Transverse colon (tissue), 4 donors: ENCODE data around the gene SLC7A8. TPM values are rescaled to one million over a fixed set of nuclear protein-coding genes. Genes with fewer than 3 reads are reported as not detected.

ENCODE experiments used
- DNase-seq: peaks from one replicate; pipeline ENCODE4 v3.0.0-alpha.2; 2019
- H3K27ac ChIP-seq, 4 donors: fragments of 200-600 bp; sonication (generic); 2 replicates each; pipeline ENCODE4 v1.5.1; 2016 to 2018; ENCODE audit warnings: inconsistent platforms in 4 of 4
- H3K27me3 ChIP-seq: fragments of 200-600 bp; sonication (generic); 2 replicates; pipeline ENCODE4 v1.5.1; 2017; ENCODE audit warnings: inconsistent platforms
- H3K36me3 ChIP-seq, 4 donors: fragments of 200-600 bp; sonication (generic); 2 replicates each; pipeline ENCODE4 v1.5.1; 2017 to 2019; ENCODE audit warnings: inconsistent platforms in 4 of 4
- H3K4me1 ChIP-seq, 4 donors: fragments of 200-600 bp; sonication (generic); 2 replicates each; pipeline ENCODE4 v1.5.1; 2017 to 2020; ENCODE audit warnings: inconsistent platforms in 4 of 4
- H3K4me3 ChIP-seq, 4 donors: fragments of 200-600 bp; sonication (generic); 1 replicate in 1 of 4; 2 replicates in 3 of 4; pipeline versions ENCODE4 v1.5.1 to v1.6.1; 2017 to 2019; ENCODE audit warnings: inconsistent platforms in 4 of 4
- H3K9me3 ChIP-seq, 2 donors: fragments of 200-600 bp; sonication (generic); 2 replicates each; pipeline ENCODE4 v1.5.1; 2017 to 2019; ENCODE audit warnings: inconsistent platforms in 2 of 2
- CTCF ChIP-seq, 5 experiments: fragments of 200-600 bp in 3 of 5; fragments of 450-650 bp in 2 of 5; sonication (generic) in 3 of 5; IDR thresholded peaks; 1 replicate in 2 of 5; 2 replicates in 3 of 5; pipeline ENCODE4 v1.5.1; 2016 to 2017; ENCODE audit warnings: antibody characterized with exemption in 5 of 5, inconsistent platforms in 3 of 5, mild to moderate bottlenecking in 2 of 5, moderate library complexity in 1 of 5
- EP300 ChIP-seq: sonication (generic); formaldehyde crosslinking; IDR thresholded peaks from one replicate; pipeline ENCODE4 v1.6.1; 2017; ENCODE audit warnings: antibody characterized with exemption, low read depth
- POLR2A ChIP-seq: fragments of 450-650 bp; IDR thresholded peaks from one replicate; pipeline ENCODE4 v1.6.1; 2016; ENCODE audit warnings: antibody characterized with exemption, mild to moderate bottlenecking, moderate library complexity
- POLR2AphosphoS5 ChIP-seq, 3 donors: sonication (generic); formaldehyde crosslinking; IDR thresholded peaks; one replicate each; pipeline ENCODE4 v1.6.1; 2016; ENCODE audit warnings: antibody characterized with exemption in 3 of 3
- WGBS, 2 donors: methylation state at CpG; one replicate each; pipeline ENCODE4 v1.1.5; 2018; ENCODE audit warnings: low coverage in 1 of 2; 5-methylcytosine and 5-hydroxymethylcytosine counted together
- in situ Hi-C, 4 donors: fragments of 200-750 bp; cut with MboI; loops; one replicate each; pipeline versions ENCODE4 v1.15.0 to v1.15.1; 2017; ENCODE audit warnings: low sequenced_read_pairs in 3 of 4, low pct_ligation_motif_present in 1 of 4, low pct_unique_long_range_greater_than_20kb in 1 of 4
- intact Hi-C: fragments of 100-400 bp; cut with DNase I; formaldehyde crosslinking; loops from one replicate; pipeline ENCODE4 v1.15.1; 2023; ENCODE audit warnings: low total_unique reads
- total RNA-seq, 4 donors: library from RNA; depleted of rRNA; stranded (reverse); fragments of >200 nt; gene quantifications; one replicate each; pipeline ENCODE4 v1.1.0, GENCODE V29; 2016

The SLC7A8 gene
- total RNA-seq, 4 donors from 2014 or later: 5.2 to 29.1 (median 14.2) TPM

DNA sequence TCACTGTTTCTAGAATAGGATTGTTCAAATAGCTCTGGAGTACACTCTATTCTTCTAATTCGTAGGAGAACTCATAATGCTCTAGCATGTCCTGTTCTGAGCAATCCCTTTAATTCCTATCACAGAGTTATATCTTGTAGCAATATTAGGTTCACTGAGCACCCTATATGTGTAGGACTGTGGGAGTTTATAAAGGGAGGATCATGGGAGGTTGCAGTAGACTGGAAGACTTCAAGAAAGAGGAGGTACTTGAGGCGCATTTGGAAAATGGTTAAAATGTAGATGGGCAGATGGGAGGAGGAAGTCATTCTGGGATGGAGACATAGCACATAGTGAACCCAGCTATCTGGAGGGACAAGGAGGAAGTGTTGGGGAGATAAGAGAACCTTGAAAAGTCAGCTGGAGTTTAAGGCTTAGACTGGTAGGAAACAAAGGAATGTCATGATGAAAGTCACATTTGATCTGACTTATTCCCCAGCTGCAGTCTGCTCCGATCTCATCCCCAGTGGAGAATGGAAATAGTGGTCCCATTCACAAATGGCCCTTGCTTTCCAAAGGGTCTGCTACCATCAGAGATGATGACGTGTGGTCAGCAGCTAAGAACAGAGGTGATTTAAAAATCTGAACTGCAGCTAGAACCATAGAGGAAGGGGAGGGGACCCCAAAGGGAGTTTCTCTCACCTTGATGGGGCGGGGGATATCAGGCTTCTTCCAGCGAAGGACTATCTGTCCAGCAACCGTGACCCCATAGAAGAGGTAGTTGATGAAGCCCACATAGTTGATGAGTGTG is 54.3 kb downstream of the SLC7A8 start:
- no peak overlapping the region for H3K4me3 ChIP-seq
- in situ Hi-C loops (no loop called here), intact Hi-C loops (no loop called here)
- H3K36me3 ChIP-seq: no peaks in the 10 kb centered on the region
- H3K27me3 ChIP-seq: no peaks in the 10 kb centered on the region
- no peak overlapping the region for H3K27ac ChIP-seq
- no peaks in the 10 kb centered on the region for H3K4me1 ChIP-seq
- no peaks in the 10 kb centered on the region for H3K9me3 ChIP-seq
- 90 to 94% methylated on average over 3 to 7 of the region's 7 CpGs for WGBS, 2 donors
- DNase-seq: no peak
- TF ChIP-seq POLR2A: no peak
- no peak for TF ChIP-seq EP300
- no peak for TF ChIP-seq CTCF (IDR thresholded peaks at IDR 0.05)
- TF ChIP-seq POLR2AphosphoS5 (IDR thresholded peaks at IDR 0.05): no peak

- Histone ChIP-seq H3K36me3 (no peaks in the 10 kb centered on the region), H3K9me3 (no peaks in the 10 kb centered on the region), H3K4me3 (no peak overlapping the region), H3K4me1 (peaks cover 0 to 5% (median 0%) of the 10 kb centered on the region in 4 donors), H3K27me3 (no peaks in the 10 kb centered on the region), H3K27ac (no peak overlapping the region)
- in situ Hi-C loops: no loop called here
- intact Hi-C loops: no loop called here
- no peak for TF ChIP-seq POLR2AphosphoS5 (IDR thresholded peaks at IDR 0.05)
- no peak for TF ChIP-seq EP300
- TF ChIP-seq POLR2A: no peak
- TF ChIP-seq CTCF (IDR thresholded peaks at IDR 0.05): no peak
- no peak for DNase-seq
- WGBS, 2 donors: 80% methylated on average over 3 of the region's 3 CpGs; no CpG with 5 or more reads in 1 of the 2 donors
Observed at GRCh38 chr14:23127861-23128260, 55.6 kb downstream of the SLC7A8 start.

DNA sequence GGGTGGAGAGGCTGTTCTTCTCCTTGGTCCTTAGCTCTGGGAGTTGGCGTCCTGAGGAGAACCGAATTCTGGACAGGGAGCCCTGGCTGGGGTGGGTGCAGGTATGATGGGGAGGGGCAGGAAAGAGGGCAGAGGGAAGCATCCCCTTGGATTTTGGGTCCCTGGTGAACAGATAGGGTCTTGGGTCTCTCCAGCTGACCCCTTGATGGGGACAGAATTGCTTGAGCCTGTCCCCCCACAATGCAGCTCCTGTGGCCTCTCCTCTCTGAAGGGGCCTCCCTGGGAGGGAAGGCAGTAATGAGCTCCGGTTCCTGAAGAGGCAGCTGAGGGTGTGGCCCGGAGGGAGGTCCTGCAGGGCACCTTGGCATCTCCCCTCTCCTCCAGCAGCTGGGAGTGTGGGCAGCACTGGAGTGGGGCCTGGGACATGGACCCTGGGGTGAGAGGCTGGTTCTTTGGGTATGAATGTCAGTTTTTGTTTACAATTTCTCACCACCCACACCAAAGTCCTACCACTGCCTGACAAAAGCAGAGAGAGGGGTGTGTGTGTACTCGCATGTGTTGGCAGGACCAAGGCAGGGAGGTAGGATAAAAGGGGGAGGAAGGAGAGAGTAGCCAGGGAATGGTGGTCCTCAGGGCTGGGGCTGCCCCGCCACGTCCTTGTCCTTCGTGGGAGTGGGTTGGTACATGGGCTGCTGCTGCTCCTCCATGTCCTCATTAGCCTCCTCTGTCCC is 56.7 kb downstream of the SLC7A8 start:
- intact Hi-C loops: no loop called here
- in situ Hi-C loops: no loop called here
- Histone ChIP-seq H3K27me3 (no peaks in the 10 kb centered on the region), H3K36me3 (no peaks in the 10 kb centered on the region), H3K27ac (no peak overlapping the region), H3K9me3 (no peaks in the 10 kb centered on the region), H3K4me3 (no peak overlapping the region), H3K4me1 (peaks cover 0 to 6% (median 0%) of the 10 kb centered on the region in 4 donors)
- TF ChIP-seq CTCF (IDR thresholded peaks at IDR 0.05) (no peak), POLR2A (no peak), POLR2AphosphoS5 (IDR thresholded peaks at IDR 0.05) (no peak)
- DNase-seq: no peak
- 84% methylated on average over 8 of the region's 8 CpGs; no CpG with 5 or more reads in 1 of the 2 donors for WGBS, 2 donors

GRCh38 chr14:23125933-23126524 is 57.4 kb downstream of the SLC7A8 start:
- Histone ChIP-seq H3K27me3 (no peaks in the 10 kb centered on the region), H3K4me1 (peaks cover 0 to 13% (median 3%) of the 10 kb centered on the region in 4 donors), H3K4me3 (no peak overlapping the region), H3K9me3 (no peaks in the 10 kb centered on the region), H3K27ac (no peak overlapping the region), H3K36me3 (no peaks in the 10 kb centered on the region)
- 85% methylated on average over 9 of the region's 9 CpGs; no CpG with 5 or more reads in 1 of the 2 donors for WGBS, 2 donors
- DNase-seq: no peak
- intact Hi-C loops: no loop called here
- in situ Hi-C loops: no loop called here
- TF ChIP-seq POLR2AphosphoS5 (IDR thresholded peaks at IDR 0.05): no peak
- TF ChIP-seq CTCF (IDR thresholded peaks at IDR 0.05): no peak
- TF ChIP-seq EP300: no peak
- TF ChIP-seq POLR2A: no peak
